ENCODE measurements around the gene SYT2. TPM values are rescaled to one million over a fixed set of nuclear protein-coding genes. Genes with fewer than 3 reads are reported as not detected.

SYT2 gene
- total and polyA plus RNA-seq, 10 of the 15 experiments (the other 5 are each of a cell fraction or from before 2014, with no cell fraction given): not detected

- Histone ChIP-seq H3K36me3 (ENCODE audit: control insufficient read depth in 2 of 2, insufficient read depth in 2 of 2, low read length in 1 of 2) (no peaks in the 10 kb centered on the region), H3K9me3 (replicated peaks; ENCODE audit: control insufficient read depth, insufficient read depth, low read length) (no peaks in the 10 kb centered on the region), H3K79me2 (ENCODE audit: control insufficient read depth, insufficient read depth, low read length) (no peaks in the 10 kb centered on the region), H3K27me3 (replicated peaks in 1 of 2; ENCODE audit: control insufficient read depth in 2 of 2, insufficient read depth in 2 of 2, low read length in 1 of 2) (no peaks in the 10 kb centered on the region), H3K4me2 (ENCODE audit: control insufficient read depth, insufficient read depth) (peak overlapping the region; percentile 94), H3K4me1 (ENCODE audit: control insufficient read depth, insufficient read depth, low read length) (peaks cover 40% of the 10 kb centered on the region), H3K27ac (ENCODE audit: control insufficient read depth, insufficient read depth) (peak overlapping the region; percentile 72), H4K20me1 (ENCODE audit: control insufficient read depth, insufficient read depth) (no peaks in the 10 kb centered on the region), H3K4me3 (peak overlapping the region; percentile 42; the same call in 1 of the 2 replicates), H2AFZ (ENCODE audit: control insufficient read depth, low read depth, low read length) (no peak overlapping the region), H3K9ac (ENCODE audit: control insufficient read depth, insufficient read depth, low read length) (peak overlapping the region; percentile 56; the same call in 1 of the 2 replicates)
- SMC1A ChIA-PET (ENCODE audit: uncharacterized antibody, unreplicated experiment): interaction anchor here (0.9 to 2.7 kb wide), 5 partner anchors 42 to 147 kb away, joined by 3 to 8 read pairs (median 4); no protein-coding TSS in a partner anchor
- peak; percentile 70 for DNase-seq (ENCODE audit: low read depth, low spot score)
- in situ Hi-C loops (cut with MboI) (no loop called here), intact Hi-C loops (cut with micrococcal nuclease; ENCODE audit: unreplicated experiment) (loop anchor here (5.0 kb wide), 1 partner anchor 268 kb away; the partner anchor contains the start of gene PPP1R12B)
- peak; percentile 85 for ATAC-seq
- FAIRE-seq: no peak
- POLR2A ChIA-PET: no interaction called here
- RAD21 ChIA-PET (ENCODE audit: unreplicated experiment): interaction anchor here (1.2 kb wide), 1 partner anchor 10 kb away, joined by 5 read pairs; no protein-coding TSS in a partner anchor
- no TSS peak for BruUV-seq (replicated peaks)
- 8% methylated on average over 11 of the region's 11 CpGs for WGBS (ENCODE audit: insufficient coverage, insufficient replicate concordance, low lambda C conversion rate, missing lambda C conversion rate)
- CTCF ChIA-PET: interaction anchor here (0.8 to 1.5 kb wide), 5 partner anchors 8 to 85 kb away, joined by 3 to 4 read pairs (median 4); no protein-coding TSS in a partner anchor
- peak; percentile 99 for TF ChIP-seq IKZF1 (conservative IDR thresholded peaks at IDR 0.05)
- TF ChIP-seq MTA2 (IDR thresholded peaks at IDR 0.05; ENCODE audit: low read depth): no peak; the same call in 1 of the 2 replicates
- no peak for TF ChIP-seq SREBF1 (IDR thresholded peaks at IDR 0.05; ENCODE audit: low read length)
- TF ChIP-seq BCL11A (IDR thresholded peaks at IDR 0.05; ENCODE audit: low read depth, low read length): peak; percentile 85
- TF ChIP-seq EED (IDR thresholded peaks at IDR 0.05; ENCODE audit: low read depth): peak; percentile 99
- TF ChIP-seq BHLHE40 (IDR thresholded peaks at IDR 0.05; ENCODE audit: borderline replicate concordance in 1 of 2, low read depth in 2 of 2, low read length in 1 of 2): no peak
- TF ChIP-seq SKIL (IDR thresholded peaks at IDR 0.05; ENCODE audit: low read depth, poor library complexity, severe bottlenecking): peak; percentile 91
- TF ChIP-seq SPI1 (IDR thresholded peaks at IDR 0.05; ENCODE audit: borderline replicate concordance, insufficient read depth, low read depth, low read length): peak; percentile 97
- peak; percentile 96 for TF ChIP-seq RUNX3 (IDR thresholded peaks at IDR 0.05; ENCODE audit: low read length)
- TF ChIP-seq BCL3 (IDR thresholded peaks at IDR 0.05; ENCODE audit: borderline replicate concordance, insufficient read depth, low read depth, low read length, poor library complexity, severe bottlenecking): peak; percentile 41
- peak; percentile 69 for TF ChIP-seq NR2C1 (IDR thresholded peaks at IDR 0.05)
- no peak for TF ChIP-seq CHD1 (IDR thresholded peaks at IDR 0.05; ENCODE audit: low read depth, low read length)
- peak; percentile 93; the same call in 1 of the 2 replicates for TF ChIP-seq GATAD2B (conservative IDR thresholded peaks at IDR 0.05; ENCODE audit: low read depth)
- TF ChIP-seq CREB1 (IDR thresholded peaks at IDR 0.05; ENCODE audit: low read depth): no peak
- TF ChIP-seq ATF7 (IDR thresholded peaks at IDR 0.05; ENCODE audit: low read depth): peak; percentile 67
- TF ChIP-seq RCOR1 (conservative IDR thresholded peaks at IDR 0.05; ENCODE audit: low read depth, low read length): no peak
- TF ChIP-seq SMAD1 (IDR thresholded peaks at IDR 0.05; ENCODE audit: low read depth, partially characterized antibody): no peak
- TF ChIP-seq ETV6 (conservative IDR thresholded peaks at IDR 0.05 in 1 of 2, IDR thresholded peaks at IDR 0.05 in 1 of 2; ENCODE audit: borderline replicate concordance in 1 of 2, low read depth in 1 of 2): peak in 1 of 2 experiments; percentile 85; a peak in 2 of 4 replicates
- TF ChIP-seq SUPT20H (IDR thresholded peaks at IDR 0.05; ENCODE audit: borderline replicate concordance, control insufficient read depth, low read depth, low read length): no peak
- TF ChIP-seq CHD2 (IDR thresholded peaks at IDR 0.05; ENCODE audit: borderline replicate concordance, low read depth, low read length): no peak
- peak; percentile 50 for TF ChIP-seq SP1 (IDR thresholded peaks at IDR 0.05; ENCODE audit: low read depth, low read length)
Measured at GRCh38 chr1:202615501-202616354, 94.5 kb downstream of the SYT2 start.
